ENCODE measurements around the gene ZNF473. TPM values are rescaled to one million over a fixed set of nuclear protein-coding genes. Genes with fewer than 3 reads are reported as not detected.
"Not testable (repeated sequence)": the region's sequence is repeated elsewhere in the genome, so short reads cannot be mapped to it uniquely, and the experiment has no call there.

ZNF473 gene
- total RNA-seq, 2 donors from 2014 or later = 13.2 to 19.7 TPM

DNA sequence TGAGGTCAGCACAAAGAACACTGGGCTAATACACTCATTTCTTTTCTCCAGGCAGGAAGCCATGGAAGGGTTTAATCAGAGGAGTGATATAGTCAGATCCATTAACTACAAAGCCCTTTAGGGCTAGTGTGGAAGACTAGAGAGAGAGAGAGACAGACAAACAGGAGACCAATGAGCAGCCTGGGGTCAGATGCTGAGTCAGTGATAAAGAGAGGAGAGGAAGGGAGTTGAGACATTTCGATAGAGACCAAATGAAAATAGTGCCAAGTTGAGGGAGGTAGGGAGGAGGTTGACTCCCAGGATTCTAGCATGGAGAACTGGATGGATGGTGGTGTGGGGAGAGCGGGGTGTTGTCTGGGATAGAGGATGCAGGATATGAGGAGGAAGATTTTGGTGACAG is 18.2 kb downstream of the ZNF473 start:
- Mint-ChIP-seq H3K27me3 (ENCODE audit: low read depth) (no peaks in the 10 kb centered on the region), H3K27ac (no peak overlapping the region), H3K36me3 (ENCODE audit: insufficient read depth in 2 of 2) (peaks cover 44 to 65% of the 10 kb centered on the region in 2 donors), H3K4me3 (no peak overlapping the region), H3K4me1 (ENCODE audit: low read depth) (no peaks in the 10 kb centered on the region), H3K9me3 (peaks cover 18 to 21% of the 10 kb centered on the region in 2 donors)
- ATAC-seq (replicated peaks in 1 of 2) (no peak), DNase-seq (no peak)

- no peak for DNase-seq
- no peaks in the 10 kb centered on the region for H3K27me3 Mint-ChIP-seq (ENCODE audit: low read depth)
- H3K4me1 Mint-ChIP-seq (ENCODE audit: low read depth) = peaks cover under 1% of the 10 kb centered on the region
- no peak overlapping the region for H3K27ac Mint-ChIP-seq
- ATAC-seq (replicated peaks in 1 of 2) = no peak
- peaks cover 18 to 21% of the 10 kb centered on the region in 2 donors for H3K9me3 Mint-ChIP-seq
- peaks cover 42 to 60% of the 10 kb centered on the region in 2 donors for H3K36me3 Mint-ChIP-seq (ENCODE audit: insufficient read depth in 2 of 2)
- H3K4me3 Mint-ChIP-seq = no peak overlapping the region
These were observed 19.1 kb downstream of the ZNF473 start for GRCh38 chr19:50044922-50045321.

- peaks cover 7% of the 10 kb centered on the region for H3K27me3 Mint-ChIP-seq (ENCODE audit: low read depth)
- H3K9me3 Mint-ChIP-seq = peaks cover 18 to 21% of the 10 kb centered on the region in 2 donors
- DNase-seq (peak; percentile 53 to 56), ATAC-seq (replicated peaks in 1 of 2) (no peak)
- no peak overlapping the region for H3K4me3 Mint-ChIP-seq
- H3K27ac Mint-ChIP-seq = no peak overlapping the region
- H3K4me1 Mint-ChIP-seq (ENCODE audit: low read depth) = peaks cover 14% of the 10 kb centered on the region
- peaks cover 41 to 51% of the 10 kb centered on the region in 2 donors for H3K36me3 Mint-ChIP-seq (ENCODE audit: insufficient read depth in 2 of 2)
These were observed 21.1 kb downstream of the ZNF473 start for GRCh38 chr19:50046649-50047503.

DNA sequence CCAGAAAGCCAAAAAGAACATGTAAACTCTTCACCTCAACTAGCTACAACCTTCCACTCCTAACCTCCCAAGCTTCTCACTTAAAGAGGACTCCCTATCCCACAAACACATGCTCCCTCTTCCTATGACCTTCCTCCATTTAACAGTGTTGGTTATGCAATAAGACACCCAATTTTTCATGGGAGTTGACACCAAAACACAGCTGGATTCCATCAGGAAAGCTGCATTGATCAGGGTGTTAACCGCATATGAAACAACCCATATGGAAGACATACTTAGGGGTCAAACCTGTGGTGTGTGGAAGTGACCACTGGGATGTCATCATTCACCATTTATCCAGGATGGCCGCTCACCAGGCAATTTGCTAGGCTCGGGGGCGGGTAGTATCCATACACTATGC is 21.9 kb downstream of the ZNF473 start:
- DNase-seq = no peak
- Mint-ChIP-seq H3K4me1 (ENCODE audit: low read depth) (peaks cover 14% of the 10 kb centered on the region), H3K4me3 (no peak overlapping the region), H3K27ac (no peak overlapping the region), H3K9me3 (peaks cover 16 to 20% of the 10 kb centered on the region in 2 donors), H3K36me3 (ENCODE audit: insufficient read depth in 2 of 2) (peaks cover 35 to 43% of the 10 kb centered on the region in 2 donors), H3K27me3 (ENCODE audit: low read depth) (peaks cover 7% of the 10 kb centered on the region)
- ATAC-seq (replicated peaks in 1 of 2) = no peak

DNA sequence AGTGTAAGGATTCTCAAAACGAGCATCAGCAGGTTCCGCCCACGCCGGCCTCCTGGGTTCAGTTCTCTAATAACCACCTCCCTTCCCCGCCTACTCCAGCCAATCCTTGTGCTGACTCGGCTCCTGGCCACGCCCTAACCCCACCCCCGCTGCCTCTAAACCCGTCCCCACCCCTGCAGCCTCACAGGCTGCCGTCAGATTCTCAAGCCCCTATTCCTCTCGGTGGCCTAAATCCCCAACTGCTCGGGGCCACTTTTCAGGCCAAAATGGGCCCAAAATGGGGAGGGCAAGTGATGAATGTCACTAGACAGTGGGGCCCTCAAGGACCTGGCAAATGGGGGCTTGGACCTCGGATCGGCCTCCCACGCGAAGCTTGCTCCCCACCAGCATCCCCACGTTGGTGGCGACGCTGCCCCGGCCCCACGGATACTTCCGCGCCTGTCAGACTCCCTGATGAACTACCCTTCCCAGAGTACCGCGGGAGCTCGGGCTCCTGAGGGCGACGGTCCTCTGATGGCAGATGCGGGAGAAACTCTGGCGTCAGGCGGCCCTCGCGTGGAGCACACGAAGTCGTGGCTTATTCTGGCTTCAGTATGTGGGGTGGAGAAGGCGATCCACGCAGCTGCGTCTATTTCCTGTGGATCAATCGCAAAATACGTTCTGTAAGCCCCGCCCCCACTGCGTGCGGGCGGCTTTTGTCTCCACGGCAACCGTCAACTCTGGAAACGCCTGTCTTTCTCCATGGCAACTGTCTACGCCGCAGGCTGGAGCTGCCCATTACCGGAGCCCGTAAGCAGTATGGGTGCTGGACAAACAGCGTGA is 24.8 kb downstream of the ZNF473 start:
- H3K27ac Mint-ChIP-seq = peak overlapping the region; percentile 39
- H3K4me3 Mint-ChIP-seq = peak overlapping the region; percentile 83 to 95
- DNase-seq (peak; percentile 74), ATAC-seq (replicated peaks in 1 of 2) (peak; percentile 85 to 86)
- peaks cover 0 to 3% of the 10 kb centered on the region in 2 donors for H3K9me3 Mint-ChIP-seq
- peaks cover 14% of the 10 kb centered on the region for H3K4me1 Mint-ChIP-seq (ENCODE audit: low read depth)
- peaks cover 7% of the 10 kb centered on the region for H3K27me3 Mint-ChIP-seq (ENCODE audit: low read depth)
- H3K36me3 Mint-ChIP-seq (ENCODE audit: insufficient read depth in 2 of 2) = peaks cover 9 to 15% of the 10 kb centered on the region in 2 donors

DNA sequence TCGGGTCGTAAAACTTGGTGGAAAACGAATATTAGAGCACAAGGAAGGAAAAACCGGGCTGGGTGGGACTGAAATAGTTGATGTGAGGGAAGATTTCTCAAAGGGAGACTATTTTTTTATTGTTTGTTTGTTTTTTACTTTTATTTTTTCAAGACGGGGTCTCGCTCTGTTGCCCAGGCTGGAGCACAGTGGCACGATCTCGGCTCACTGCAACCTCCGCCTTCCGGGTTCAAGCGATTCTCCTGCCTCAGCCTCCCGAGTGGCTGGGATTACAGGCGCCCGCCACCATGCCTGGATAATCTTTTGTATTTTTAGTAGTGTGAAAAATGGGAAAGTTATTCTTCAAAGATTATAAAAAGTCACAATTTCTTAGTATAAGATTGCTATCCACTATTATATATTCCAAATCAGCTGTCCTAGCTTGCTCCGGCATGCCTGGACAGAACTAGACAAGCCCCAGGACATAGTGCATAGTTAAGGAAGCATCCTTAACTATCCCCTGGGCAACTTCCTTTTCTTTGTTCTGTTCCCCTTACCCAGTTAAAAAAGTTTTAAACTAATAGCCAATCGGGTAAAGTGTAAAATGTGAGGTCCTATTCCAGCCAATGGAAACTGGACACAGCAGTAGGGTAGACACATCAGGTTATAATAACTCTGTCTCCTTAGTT is 25.6 kb downstream of the ZNF473 start:
- Mint-ChIP-seq H3K4me3 (peak overlapping the region; percentile 83 to 95), H3K4me1 (ENCODE audit: low read depth) (peaks cover 14% of the 10 kb centered on the region)
- DNase-seq; H3K27ac Mint-ChIP-seq; H3K9me3 Mint-ChIP-seq; ATAC-seq (replicated peaks in 1 of 2); H3K36me3 Mint-ChIP-seq (ENCODE audit: insufficient read depth in 2 of 2); H3K27me3 Mint-ChIP-seq (ENCODE audit: low read depth): not testable (repeated sequence)

DNA sequence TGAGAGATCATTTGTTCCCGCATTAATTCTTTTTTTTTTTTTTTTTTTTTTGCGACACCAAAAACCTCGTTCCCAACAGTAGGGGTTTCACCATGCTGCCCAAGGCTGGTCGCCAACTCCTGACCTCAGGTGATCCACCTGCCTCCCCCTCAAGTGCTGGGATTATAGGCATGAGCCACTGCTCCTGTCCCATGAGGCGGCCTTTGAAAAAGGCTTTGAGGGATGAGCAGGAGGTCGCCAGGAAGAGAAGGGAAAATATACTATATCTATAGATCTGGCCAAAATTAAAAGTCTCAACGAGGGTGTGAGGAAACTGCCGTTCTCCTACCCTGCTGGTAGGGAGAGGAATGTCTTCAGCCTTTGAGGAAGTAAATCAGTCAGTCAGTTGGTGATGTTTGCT is 26.2 kb downstream of the ZNF473 start:
- DNase-seq (no peak), ATAC-seq (replicated peaks in 1 of 2) (no peak)
- Mint-ChIP-seq H3K27me3 (ENCODE audit: low read depth) (peaks cover 7% of the 10 kb centered on the region), H3K9me3 (no peaks in the 10 kb centered on the region), H3K4me1 (ENCODE audit: low read depth) (peaks cover 14% of the 10 kb centered on the region), H3K36me3 (ENCODE audit: insufficient read depth in 2 of 2) (peaks cover 3 to 4% of the 10 kb centered on the region in 2 donors), H3K27ac (no peak overlapping the region), H3K4me3 (peak overlapping the region in 1 of 2 donors; percentile 5)

DNA sequence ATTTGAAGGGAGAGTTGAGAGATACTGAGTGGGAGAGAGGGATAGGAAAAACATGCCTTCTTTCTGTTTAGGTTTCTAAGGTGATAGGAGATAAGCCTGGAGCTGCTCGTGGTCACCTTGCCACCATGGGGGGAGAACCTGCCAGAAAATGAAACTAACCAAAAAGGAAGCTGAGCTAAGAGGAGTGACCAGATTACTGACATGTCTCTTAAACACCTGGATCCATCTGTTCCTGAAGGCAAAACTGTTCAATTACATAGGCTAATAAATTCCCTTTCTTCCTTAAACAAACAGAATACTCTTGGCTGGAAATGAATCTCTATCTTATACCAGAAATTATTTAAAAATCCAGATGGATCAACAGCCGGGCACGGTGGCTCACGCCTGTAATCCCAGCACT is 27.3 kb downstream of the ZNF473 start:
- Mint-ChIP-seq H3K36me3 (ENCODE audit: insufficient read depth in 2 of 2) (peaks cover under 1 to 2% of the 10 kb centered on the region in 2 donors), H3K4me1 (ENCODE audit: low read depth) (peaks cover 14% of the 10 kb centered on the region), H3K27me3 (ENCODE audit: low read depth) (peaks cover 7% of the 10 kb centered on the region), H3K27ac (no peak overlapping the region), H3K4me3 (no peak overlapping the region), H3K9me3 (peaks cover 0 to 3% of the 10 kb centered on the region in 2 donors)
- ATAC-seq (replicated peaks in 1 of 2) (no peak), DNase-seq (no peak)

GRCh38 chr19:50058425-50058824 is 32.6 kb downstream of the ZNF473 start:
- no peak overlapping the region for H3K4me3 Mint-ChIP-seq
- no peaks in the 10 kb centered on the region for H3K4me1 Mint-ChIP-seq (ENCODE audit: low read depth)
- no peak overlapping the region for H3K27ac Mint-ChIP-seq
- DNase-seq (no peak), ATAC-seq (replicated peaks in 1 of 2) (no peak)
- peaks cover 0 to 19% of the 10 kb centered on the region in 2 donors for H3K9me3 Mint-ChIP-seq
- no peaks in the 10 kb centered on the region for H3K27me3 Mint-ChIP-seq (ENCODE audit: low read depth)
- H3K36me3 Mint-ChIP-seq (ENCODE audit: insufficient read depth in 2 of 2) = peaks cover 10 to 12% of the 10 kb centered on the region in 2 donors

DNA sequence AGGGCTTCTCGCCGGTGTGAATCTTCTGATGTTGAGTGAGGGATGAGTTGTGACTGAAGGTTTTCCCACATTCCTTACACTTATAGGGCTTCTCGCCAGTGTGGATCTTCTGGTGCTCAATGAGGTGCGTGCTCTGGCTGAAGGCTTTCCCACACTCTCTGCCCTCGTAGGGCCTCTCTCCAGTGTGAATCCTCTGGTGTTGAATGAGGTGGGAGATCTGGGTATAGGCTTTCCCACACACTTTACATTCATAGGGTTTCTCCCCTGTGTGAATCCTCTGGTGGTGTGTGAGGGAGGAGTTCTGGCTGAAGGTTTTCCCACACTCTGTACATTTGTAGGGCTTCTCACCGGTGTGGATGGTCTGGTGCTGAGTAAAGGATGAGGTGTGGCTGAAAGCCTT is 33.2 kb downstream of the ZNF473 start:
- Mint-ChIP-seq H3K4me1 (ENCODE audit: low read depth) (no peaks in the 10 kb centered on the region), H3K27me3 (ENCODE audit: low read depth) (no peaks in the 10 kb centered on the region), H3K9me3 (peaks cover 0 to 19% of the 10 kb centered on the region in 2 donors), H3K27ac (no peak overlapping the region), H3K4me3 (no peak overlapping the region), H3K36me3 (ENCODE audit: insufficient read depth in 2 of 2) (peaks cover 10 to 12% of the 10 kb centered on the region in 2 donors)
- no peak for ATAC-seq (replicated peaks in 1 of 2)
- no peak for DNase-seq

DNA sequence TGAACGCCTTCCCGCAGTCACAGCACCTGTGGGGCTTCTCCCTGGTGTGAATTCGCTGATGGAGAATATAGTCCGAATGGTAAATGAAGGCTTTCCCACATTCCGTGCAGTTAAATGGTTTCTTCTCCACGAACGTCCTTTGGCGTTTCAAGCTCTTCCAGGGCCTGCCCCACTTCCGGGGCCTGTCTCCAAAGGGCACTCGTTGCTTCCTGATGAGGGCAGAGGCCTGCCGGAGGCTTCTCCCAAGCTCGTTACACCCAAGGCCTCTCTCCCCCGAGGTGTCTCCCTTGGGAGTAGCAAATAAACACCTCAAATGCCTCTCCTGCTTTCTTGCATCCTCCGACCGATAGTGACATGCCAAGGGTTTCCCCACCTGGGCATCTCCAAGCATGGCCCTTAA is 34.3 kb downstream of the ZNF473 start:
- peaks cover 10 to 12% of the 10 kb centered on the region in 2 donors for H3K36me3 Mint-ChIP-seq (ENCODE audit: insufficient read depth in 2 of 2)
- no peaks in the 10 kb centered on the region for H3K4me1 Mint-ChIP-seq (ENCODE audit: low read depth)
- no peak overlapping the region for H3K4me3 Mint-ChIP-seq
- no peak for ATAC-seq (replicated peaks in 1 of 2)
- H3K27me3 Mint-ChIP-seq (ENCODE audit: low read depth) = no peaks in the 10 kb centered on the region
- H3K27ac Mint-ChIP-seq = no peak overlapping the region
- peaks cover 0 to 19% of the 10 kb centered on the region in 2 donors for H3K9me3 Mint-ChIP-seq
- no peak for DNase-seq

DNA sequence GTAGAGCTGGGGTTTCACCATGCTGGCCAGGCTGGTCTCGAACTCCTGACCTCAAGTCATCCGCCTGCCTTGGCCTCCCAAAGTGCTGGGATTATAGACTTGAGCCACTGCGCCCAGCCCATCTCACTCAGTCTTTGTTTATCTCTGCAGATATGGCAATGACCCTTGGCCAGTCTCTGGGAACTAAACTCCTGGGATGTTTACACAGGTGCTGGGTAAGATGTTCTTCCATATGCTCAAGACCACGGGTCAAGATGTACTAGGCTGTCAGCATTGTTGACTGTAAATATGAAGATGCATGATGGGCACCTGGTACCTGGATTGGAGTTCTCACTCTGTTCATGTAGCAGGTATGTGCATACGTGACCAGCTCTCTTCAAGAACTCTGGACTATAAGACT is 35.8 kb downstream of the ZNF473 start:
- Mint-ChIP-seq H3K27ac (no peak overlapping the region), H3K36me3 (ENCODE audit: insufficient read depth in 2 of 2) (peaks cover 10 to 12% of the 10 kb centered on the region in 2 donors), H3K4me1 (ENCODE audit: low read depth) (no peaks in the 10 kb centered on the region), H3K9me3 (peaks cover 0 to 19% of the 10 kb centered on the region in 2 donors), H3K27me3 (ENCODE audit: low read depth) (no peaks in the 10 kb centered on the region), H3K4me3 (no peak overlapping the region)
- DNase-seq = no peak
- ATAC-seq (replicated peaks in 1 of 2) = no peak

GRCh38 chr19:50065938-50066337 is 40.1 kb downstream of the ZNF473 start:
- ATAC-seq (replicated peaks in 1 of 2) = no peak
- H3K36me3 Mint-ChIP-seq (ENCODE audit: insufficient read depth in 2 of 2) = no peaks in the 10 kb centered on the region
- no peak overlapping the region for H3K4me3 Mint-ChIP-seq
- no peaks in the 10 kb centered on the region for H3K9me3 Mint-ChIP-seq
- no peak for DNase-seq
- H3K27ac Mint-ChIP-seq = no peak overlapping the region
- H3K4me1 Mint-ChIP-seq (ENCODE audit: low read depth) = no peaks in the 10 kb centered on the region
- no peaks in the 10 kb centered on the region for H3K27me3 Mint-ChIP-seq (ENCODE audit: low read depth)
